GM12878 (cell line): ENCODE results near the gene MRPS35. TPM values are rescaled to one million over a fixed set of nuclear protein-coding genes. Genes with fewer than 3 reads are reported as not detected.

Source experiments
- IKZF1 ChIP-seq: fragments of 450-650 bp; conservative IDR thresholded peaks from 2 replicates; pipeline ENCODE4 v1.6.1; 2017; ENCODE audit warnings: antibody characterized with exemption, mild to moderate bottlenecking
- MEF2A ChIP-seq: IDR thresholded peaks from 2 replicates; pipeline ENCODE4 v1.6.1; 2011; ENCODE audit warnings: low read depth, mild to moderate bottlenecking, low read length, moderate library complexity; ENCODE audit not compliant: insufficient read depth
- NR2C1 ChIP-seq: fragments of 450-650 bp; IDR thresholded peaks from 2 replicates; pipeline ENCODE4 v1.6.1; 2017; ENCODE audit warnings: antibody characterized with exemption, mild to moderate bottlenecking, moderate library complexity
- RAD21 ChIP-seq: IDR thresholded peaks from 2 replicates; pipeline ENCODE4 v1.6.1; 2011; ENCODE audit warnings: mild to moderate bottlenecking, low read depth, low read length, moderate library complexity; ENCODE audit not compliant: insufficient read depth
- TCF12 ChIP-seq: IDR thresholded peaks from 2 replicates; pipeline ENCODE4 v1.6.1; 2011; ENCODE audit warnings: low read depth, mild to moderate bottlenecking, low read length
- polyA plus RNA-seq, 11 experiments: library from polyadenylated mRNA; depleted of rRNA in 4 of 11; unstranded in 6 of 11; stranded (reverse) in 5 of 11; fragments of >200 nt; fragmentation: Nextera tagmentation in 4 of 11; fragmentation: Illumina TruSeq in 1 of 11; extraction: Ambion mirVana in 4 of 11; extraction: Trizol in 1 of 11; gene quantifications; 1 replicate in 1 of 11; 2 replicates in 10 of 11; pipeline versions ENCODE4 v1.2.1 to v1.2.3, GENCODE V29; 2011 to 2016; ENCODE audit warnings: inconsistent platforms in 2 of 11, missing spikeins in 2 of 11, low read depth in 1 of 11
- total RNA-seq, 4 experiments: library from RNA; depleted of rRNA in 3 of 4; stranded (reverse); fragments of >200 nt in 3 of 4; fragmentation: Illumina TruSeq in 1 of 4; extraction: Trizol in 1 of 4; gene quantifications; 2 replicates each; pipeline versions ENCODE4 v1.2.1 to v1.2.3, GENCODE V29; 2013 to 2021
- TF ChIP-seq, protein P1 (sequence below): fragments of 450-650 bp; IDR thresholded peaks from 2 replicates; pipeline ENCODE4 v1.6.1; 2017; ENCODE audit warnings: antibody characterized with exemption, mild to moderate bottlenecking, moderate library complexity
- TF ChIP-seq, protein P2 (sequence below): fragments of 150-350 bp; IDR thresholded peaks from 2 replicates; pipeline ENCODE4 v1.6.1; 2016; ENCODE audit warnings: low read depth, low read length
- TF ChIP-seq, protein P3 (sequence below): fragments of 450-650 bp; IDR thresholded peaks from 2 replicates; pipeline ENCODE4 v1.6.1; 2017; ENCODE audit warnings: low read depth, mild to moderate bottlenecking, moderate library complexity

Gene MRPS35
- total and polyA plus RNA-seq, 10 of the 15 experiments (the other 5 are each of a cell fraction or from before 2014, with no cell fraction given): 45.7 to 111 (median 67.1) TPM

DNA sequence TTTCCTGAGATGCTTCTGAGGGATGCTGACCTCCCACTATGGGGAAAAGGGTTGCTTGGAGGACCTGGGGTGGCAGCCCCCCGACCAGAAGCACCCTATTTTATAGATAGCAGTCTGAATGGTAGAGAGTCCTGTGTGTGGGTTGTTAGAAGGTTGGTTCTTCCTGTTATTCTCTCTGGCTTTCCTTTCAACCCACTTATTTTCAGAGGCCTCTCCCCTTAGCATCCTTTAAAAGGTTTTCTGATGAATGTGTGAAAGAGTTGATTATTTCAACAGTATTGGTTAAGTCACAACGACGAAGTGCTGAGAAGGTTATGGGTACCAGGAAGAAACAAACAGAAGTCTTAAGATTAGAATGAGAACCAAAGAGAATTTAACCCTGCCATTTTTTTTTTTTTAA lies 90.2 kb downstream of the MRPS35 start (continued):
- TF ChIP-seq, protein P1, sequence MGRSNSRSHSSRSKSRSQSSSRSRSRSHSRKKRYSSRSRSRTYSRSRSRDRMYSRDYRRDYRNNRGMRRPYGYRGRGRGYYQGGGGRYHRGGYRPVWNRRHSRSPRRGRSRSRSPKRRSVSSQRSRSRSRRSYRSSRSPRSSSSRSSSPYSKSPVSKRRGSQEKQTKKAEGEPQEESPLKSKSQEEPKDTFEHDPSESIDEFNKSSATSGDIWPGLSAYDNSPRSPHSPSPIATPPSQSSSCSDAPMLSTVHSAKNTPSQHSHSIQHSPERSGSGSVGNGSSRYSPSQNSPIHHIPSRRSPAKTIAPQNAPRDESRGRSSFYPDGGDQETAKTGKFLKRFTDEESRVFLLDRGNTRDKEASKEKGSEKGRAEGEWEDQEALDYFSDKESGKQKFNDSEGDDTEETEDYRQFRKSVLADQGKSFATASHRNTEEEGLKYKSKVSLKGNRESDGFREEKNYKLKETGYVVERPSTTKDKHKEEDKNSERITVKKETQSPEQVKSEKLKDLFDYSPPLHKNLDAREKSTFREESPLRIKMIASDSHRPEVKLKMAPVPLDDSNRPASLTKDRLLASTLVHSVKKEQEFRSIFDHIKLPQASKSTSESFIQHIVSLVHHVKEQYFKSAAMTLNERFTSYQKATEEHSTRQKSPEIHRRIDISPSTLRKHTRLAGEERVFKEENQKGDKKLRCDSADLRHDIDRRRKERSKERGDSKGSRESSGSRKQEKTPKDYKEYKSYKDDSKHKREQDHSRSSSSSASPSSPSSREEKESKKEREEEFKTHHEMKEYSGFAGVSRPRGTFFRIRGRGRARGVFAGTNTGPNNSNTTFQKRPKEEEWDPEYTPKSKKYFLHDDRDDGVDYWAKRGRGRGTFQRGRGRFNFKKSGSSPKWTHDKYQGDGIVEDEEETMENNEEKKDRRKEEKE: no peak
- TF ChIP-seq TCF12: no peak
- TF ChIP-seq MEF2A: no peak
- TF ChIP-seq, protein P2, sequence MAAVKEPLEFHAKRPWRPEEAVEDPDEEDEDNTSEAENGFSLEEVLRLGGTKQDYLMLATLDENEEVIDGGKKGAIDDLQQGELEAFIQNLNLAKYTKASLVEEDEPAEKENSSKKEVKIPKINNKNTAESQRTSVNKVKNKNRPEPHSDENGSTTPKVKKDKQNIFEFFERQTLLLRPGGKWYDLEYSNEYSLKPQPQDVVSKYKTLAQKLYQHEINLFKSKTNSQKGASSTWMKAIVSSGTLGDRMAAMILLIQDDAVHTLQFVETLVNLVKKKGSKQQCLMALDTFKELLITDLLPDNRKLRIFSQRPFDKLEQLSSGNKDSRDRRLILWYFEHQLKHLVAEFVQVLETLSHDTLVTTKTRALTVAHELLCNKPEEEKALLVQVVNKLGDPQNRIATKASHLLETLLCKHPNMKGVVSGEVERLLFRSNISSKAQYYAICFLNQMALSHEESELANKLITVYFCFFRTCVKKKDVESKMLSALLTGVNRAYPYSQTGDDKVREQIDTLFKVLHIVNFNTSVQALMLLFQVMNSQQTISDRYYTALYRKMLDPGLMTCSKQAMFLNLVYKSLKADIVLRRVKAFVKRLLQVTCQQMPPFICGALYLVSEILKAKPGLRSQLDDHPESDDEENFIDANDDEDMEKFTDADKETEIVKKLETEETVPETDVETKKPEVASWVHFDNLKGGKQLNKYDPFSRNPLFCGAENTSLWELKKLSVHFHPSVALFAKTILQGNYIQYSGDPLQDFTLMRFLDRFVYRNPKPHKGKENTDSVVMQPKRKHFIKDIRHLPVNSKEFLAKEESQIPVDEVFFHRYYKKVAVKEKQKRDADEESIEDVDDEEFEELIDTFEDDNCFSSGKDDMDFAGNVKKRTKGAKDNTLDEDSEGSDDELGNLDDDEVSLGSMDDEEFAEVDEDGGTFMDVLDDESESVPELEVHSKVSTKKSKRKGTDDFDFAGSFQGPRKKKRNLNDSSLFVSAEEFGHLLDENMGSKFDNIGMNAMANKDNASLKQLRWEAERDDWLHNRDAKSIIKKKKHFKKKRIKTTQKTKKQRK: no peak
- TF ChIP-seq NR2C1: no peak
- no peak for TF ChIP-seq RAD21
- no peak for TF ChIP-seq IKZF1
- TF ChIP-seq, protein P3, sequence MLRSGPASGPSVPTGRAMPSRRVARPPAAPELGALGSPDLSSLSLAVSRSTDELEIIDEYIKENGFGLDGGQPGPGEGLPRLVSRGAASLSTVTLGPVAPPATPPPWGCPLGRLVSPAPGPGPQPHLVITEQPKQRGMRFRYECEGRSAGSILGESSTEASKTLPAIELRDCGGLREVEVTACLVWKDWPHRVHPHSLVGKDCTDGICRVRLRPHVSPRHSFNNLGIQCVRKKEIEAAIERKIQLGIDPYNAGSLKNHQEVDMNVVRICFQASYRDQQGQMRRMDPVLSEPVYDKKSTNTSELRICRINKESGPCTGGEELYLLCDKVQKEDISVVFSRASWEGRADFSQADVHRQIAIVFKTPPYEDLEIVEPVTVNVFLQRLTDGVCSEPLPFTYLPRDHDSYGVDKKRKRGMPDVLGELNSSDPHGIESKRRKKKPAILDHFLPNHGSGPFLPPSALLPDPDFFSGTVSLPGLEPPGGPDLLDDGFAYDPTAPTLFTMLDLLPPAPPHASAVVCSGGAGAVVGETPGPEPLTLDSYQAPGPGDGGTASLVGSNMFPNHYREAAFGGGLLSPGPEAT: no peak
